AML-193 (cell line): ENCODE measurements around the gene FADS6.
"Not testable (repeated sequence)": the region's sequence is repeated elsewhere in the genome, so short reads cannot be mapped to it uniquely, and the experiment has no call there.

ENCODE experiments used
- DNase-seq, 2 experiments: peaks; one replicate each; lab custom pipeline; 2025; lab: John Stamatoyannopoulos, UW

The FADS6 gene

DNA sequence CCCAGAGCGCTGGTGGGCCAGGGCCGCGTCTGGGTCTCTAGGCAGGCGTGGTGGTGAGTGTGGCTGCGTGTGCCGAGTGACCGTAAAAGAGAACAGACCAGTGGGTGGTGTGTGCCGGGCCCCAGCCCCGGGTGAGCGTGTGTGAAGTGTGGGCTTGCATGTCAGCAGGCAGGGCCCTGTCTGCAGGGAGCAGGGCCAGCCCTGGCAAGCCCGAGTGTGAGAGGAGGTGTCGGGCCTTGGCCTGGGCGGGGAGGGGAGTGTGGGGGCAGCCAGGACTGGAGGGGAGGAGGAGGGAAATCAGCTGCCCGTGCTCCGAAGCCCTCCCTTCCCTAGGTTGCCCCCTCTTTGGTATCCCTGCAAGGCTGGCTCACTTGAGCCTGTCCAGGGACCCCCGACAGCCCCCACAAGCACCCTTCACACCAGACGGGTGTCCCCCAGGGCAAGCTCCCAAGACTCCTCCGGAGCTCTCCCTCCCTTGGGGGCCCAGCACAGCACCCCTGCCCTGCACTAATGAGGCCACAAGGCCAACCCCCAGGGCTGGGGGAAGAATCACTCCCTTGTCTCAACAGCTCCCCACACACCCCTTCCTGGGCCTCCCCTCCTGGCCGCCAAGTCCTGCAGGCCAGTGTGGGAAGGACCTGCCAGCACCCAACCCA, 27.7 kb upstream of the FADS6 start:
- DNase-seq, result no peak

DNA sequence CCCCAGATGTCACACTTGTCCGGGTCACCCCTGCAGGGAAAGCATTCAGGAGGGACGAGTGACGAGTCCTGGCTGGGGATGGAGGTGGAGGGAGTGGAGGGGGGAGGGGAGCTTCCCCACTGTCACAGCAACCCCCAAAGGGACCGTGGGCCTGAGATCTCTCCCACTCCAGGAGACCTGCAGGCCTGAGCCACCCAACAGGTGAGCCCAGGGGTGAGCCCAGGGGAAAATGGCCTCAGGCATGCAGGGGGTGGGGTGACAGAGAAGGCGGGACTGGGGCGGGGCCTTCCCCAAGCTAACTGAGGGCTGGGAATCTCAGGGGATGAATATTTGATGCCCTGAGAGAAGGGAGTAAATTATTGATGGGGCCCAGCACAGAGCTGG, 27.2 kb upstream of the FADS6 start:
- DNase-seq, result no peak

DNA sequence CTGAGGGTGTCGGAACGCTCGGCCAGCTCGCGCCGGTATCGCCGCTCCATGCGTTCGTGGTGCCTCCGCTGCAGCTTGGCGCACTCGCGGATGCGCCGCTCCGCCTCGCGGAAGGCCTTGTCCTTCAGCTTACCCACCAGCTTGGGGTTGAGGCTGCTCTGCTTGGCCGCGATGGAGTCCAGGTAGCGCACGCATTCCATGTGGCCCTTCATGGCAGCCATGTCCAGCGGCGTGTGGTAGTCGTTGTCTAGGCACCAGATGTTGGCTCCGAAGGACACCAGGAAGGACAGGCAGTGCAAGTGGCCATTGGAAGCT, 26.8 kb upstream of the FADS6 start:
- DNase-seq, result no peak

- DNase-seq, result no peak
These were observed 26.2 kb upstream of the FADS6 start for GRCh38 chr17:74919440-74920305.

GRCh38 chr17:74918906-74919305, 25.5 kb upstream of the FADS6 start:
- no peak for DNase-seq

GRCh38 chr17:74917430-74917829, 24.0 kb upstream of the FADS6 start:
- peak; percentile 44 to 63 for DNase-seq

- DNase-seq, result no peak
These were observed 23.4 kb upstream of the FADS6 start for GRCh38 chr17:74916851-74917199.

GRCh38 chr17:74916136-74916850, 22.9 kb upstream of the FADS6 start:
- no peak for DNase-seq

- DNase-seq, result not testable (repeated sequence)
These were observed 18.0 kb upstream of the FADS6 start for GRCh38 chr17:74911423-74911822.

DNA sequence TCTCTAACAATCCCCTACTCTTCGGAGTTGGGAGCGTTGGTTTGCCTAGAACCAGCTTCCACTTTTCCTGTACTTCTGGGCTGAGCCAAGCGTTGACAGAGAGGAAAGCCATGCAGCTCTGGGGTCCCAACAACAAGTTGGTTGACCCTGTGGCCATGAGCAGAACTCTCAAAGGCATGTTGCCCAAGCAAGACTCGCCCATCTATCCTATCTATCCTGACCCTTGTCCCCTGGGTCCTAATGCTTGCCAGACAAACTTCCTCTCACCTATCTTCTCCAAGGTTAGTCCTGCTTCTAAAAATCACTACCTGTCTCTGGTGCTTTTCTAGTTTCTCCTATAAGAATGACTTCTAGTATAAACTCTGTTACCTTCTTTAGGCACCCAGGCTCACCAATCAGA, 15.7 kb upstream of the FADS6 start:
- DNase-seq, result not testable (repeated sequence)

- no peak for DNase-seq
These were observed 13.6 kb upstream of the FADS6 start for GRCh38 chr17:74907012-74907411.

DNA sequence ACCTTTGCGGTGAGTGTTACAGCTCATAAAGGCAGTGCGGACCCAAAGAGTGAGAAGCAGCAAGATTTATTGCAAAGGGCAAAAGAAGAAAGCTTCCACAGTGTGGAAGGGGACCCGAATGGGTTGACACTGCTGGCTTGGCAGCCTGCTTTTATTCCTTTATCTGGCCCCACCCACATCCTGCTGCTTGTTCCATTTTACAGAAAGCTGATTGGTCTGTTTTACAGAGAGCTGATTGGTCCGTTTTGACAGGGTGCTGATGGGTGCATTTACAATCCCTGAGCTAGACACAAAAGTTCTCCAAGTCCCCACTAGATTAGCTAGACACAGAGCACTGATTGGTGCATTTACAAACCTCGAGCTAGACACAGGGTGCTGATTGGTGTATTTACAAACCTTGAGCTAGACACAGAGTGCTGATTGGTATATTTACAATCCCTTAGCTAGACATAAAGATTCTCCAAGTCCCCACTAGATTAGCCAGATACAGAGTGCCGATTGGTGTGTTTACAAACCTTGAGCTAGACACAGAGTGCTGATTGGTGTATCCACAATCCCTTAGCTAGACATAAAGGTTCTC, 12.9 kb upstream of the FADS6 start:
- DNase-seq, result not testable (repeated sequence)

- DNase-seq, result no peak
These were observed 11.4 kb upstream of the FADS6 start for GRCh38 chr17:74904687-74905409.

DNA sequence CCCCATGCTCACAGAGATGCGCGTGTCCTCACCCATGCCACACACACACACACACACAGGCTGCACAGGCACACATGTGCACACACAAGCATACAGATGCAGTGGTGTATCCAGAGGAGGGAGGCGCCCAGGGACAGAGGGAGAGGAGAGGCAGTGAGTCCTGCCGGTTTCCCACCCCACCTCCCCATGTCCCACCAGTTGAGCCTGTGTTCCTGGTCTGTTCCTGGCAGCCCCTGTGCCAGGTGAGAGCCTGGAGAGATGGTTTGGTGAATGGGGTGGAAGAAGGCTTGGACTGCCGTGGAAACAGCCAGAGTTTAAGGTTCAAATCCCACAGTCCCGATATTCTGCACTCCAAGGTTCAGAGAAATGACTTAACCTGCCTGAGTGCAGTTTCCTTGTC, 10.2 kb upstream of the FADS6 start:
- no peak for DNase-seq

GRCh38 chr17:74903034-74903433, 9.6 kb upstream of the FADS6 start:
- DNase-seq, result no peak

DNA sequence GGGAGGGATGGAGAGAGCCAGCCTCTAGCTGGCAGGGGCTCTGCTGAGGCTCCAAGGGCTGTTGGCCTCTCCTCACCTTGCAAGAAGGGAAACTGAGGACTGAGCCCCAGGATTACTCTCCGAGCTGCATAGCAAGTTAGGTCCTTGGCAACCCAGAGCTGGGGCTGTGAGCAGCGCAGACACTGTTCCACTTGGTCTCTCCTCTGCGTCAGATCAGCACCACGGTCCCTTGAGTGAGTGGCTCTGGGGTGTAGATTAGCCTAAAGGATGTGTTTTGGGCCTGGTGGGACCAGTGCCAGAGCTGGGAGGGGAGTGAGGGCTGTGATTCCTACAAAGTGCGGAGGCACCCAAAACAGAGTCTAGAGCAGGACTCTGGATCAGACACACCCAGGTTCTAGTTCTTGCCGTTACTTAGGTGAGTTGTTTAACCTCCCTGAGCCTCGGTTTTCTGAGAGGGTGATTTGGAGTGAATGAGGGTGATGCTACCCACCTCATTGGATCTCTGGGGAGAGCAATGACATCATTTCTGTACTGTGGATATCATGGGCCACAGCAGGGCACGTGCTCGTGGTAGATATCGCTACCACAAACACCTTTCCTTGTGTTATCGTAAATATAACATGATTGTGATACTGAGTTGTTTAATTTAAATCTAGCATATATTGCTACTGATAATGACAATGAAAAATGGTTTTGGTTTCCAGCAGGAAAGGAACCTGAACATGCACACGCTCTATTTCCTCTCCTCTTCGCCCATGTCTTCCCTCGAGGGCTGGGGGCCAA, 8.1 kb upstream of the FADS6 start:
- no peak for DNase-seq

GRCh38 chr17:74900208-74900607, 6.8 kb upstream of the FADS6 start:
- no peak for DNase-seq

DNA sequence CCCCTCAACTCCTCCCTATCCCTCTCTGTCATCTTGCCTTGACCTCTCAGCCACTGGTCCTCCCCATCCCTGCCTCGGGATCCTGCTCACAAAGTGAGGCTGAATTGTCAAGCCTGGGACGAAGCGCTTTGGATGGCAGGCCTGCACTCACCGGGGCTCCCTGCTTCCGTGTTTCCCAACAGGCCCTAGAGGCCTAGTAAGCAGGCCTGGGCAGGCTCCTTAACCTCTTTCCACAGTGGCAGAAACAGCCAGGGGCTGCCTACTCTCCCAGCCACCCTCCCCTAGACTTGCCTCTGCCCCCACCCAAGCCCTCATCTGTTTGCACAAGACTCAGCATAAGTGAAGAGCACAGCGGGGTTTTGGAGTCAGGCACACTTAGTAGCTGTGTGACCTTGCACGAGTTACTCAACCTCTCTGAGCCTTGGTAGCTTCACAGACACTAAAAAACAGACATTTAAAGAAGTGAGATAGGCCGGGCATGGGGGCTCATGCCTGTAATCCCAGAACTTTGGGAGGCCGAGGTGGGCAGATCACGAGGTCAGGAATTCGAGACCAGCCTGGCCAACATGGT, 5.0 kb upstream of the FADS6 start:
- no peak for DNase-seq

- no peak for DNase-seq
These were observed 671 bp upstream of the FADS6 start for GRCh38 chr17:74893936-74894671.
